HG03571 (cell line): Measurements from ENCODE around the gene CATSPER2.
"Not testable (repeated sequence)": the region's sequence is repeated elsewhere in the genome, so short reads cannot be mapped to it uniquely, and the experiment has no call there.

Source experiments
- ATAC-seq: cut with Tn5 transposase; IDR thresholded peaks from one replicate; pipeline ENCODE4 v1.9.1; 2021; ENCODE audit not compliant: unreplicated experiment

Gene CATSPER2

DNA sequence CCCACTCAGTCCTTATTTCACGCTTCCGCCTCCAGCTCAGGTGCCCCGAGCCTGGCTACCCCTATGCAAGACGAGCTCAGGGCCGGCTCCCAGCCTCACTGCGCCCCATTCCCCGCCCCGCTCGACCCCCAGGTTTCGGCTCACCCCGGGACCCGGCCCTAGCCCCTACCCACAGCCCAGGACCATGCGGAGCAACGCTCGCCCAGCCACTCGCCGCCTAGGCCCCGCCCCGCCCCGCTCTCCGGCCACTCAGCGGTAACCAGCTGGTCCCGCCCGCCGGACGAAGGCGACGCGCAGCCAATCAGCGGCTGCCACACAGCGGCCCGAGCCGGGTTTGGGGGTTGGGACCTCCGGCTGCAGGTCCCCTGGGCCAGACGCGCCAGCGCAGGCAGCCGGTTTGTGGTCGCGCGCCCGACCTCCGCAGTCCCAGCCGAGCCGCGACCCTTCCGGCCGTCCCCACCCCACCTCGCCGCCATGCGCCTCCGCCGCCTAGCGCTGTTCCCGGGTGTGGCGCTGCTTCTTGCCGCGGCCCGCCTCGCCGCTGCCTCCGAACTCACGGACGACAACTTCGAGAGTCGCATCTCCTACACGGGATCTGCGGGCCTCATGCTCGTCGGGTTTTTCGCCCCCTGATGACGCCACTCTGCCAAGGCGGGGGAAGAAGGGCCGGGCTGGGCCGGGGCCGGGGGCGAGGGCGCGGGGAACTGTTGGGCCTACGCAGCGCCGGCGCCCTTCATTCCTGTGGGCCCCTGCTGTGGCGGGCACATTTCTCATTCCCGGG is at the start of gene CATSPER2:
TSS of gene CATSPER2 (minus strand) at position 196 of the 781 bp plus-strand sequence. CDS start 783 bp downstream, outside the sequence.
- ATAC-seq = no peak

DNA sequence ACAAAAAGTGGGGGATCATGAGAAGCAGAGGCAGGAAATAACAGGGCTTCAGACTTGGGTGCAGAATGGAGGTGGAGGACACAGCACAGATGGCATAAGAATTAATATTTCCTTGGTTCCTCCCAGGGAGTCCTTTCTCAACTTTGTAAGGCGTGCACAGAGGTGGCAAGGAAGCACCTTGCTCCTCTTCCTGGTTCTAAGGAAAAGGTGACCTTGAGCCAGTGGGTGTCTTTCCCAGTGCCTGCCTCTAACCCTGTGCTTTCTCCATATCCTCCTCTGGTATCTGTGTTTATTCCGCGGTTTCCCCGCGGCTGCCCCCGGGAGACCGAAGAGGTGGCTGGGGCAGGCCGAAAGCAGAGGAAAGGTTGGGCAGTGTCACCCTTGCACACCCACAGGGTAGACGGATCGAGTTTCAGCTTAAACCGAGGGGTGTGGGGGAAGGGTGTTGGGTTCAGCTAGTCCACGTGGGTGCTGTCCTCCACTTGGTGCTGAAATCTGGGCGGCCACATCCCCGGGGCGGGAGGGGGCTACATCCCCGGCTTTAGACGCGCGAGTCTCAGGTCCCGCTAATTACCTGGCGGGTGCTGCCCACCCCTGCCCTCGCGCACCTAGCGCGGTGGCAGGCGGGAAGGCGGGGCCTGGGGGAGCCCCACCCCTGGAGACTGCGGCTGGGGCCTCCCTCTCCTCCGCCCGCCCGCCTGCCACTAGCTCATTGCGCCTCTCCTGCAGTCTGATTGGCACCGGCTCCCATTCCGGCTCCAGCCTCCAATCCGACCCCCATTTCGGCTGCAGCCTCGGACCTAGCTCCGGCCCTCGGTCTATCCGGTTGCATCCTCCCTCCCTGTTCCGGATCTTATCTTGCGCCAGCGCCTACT is 44.7 kb upstream of the CATSPER2 start, which contains the start of gene CKMT1A:
TSS of gene CKMT1A (plus strand) at position 712 of the 875 bp plus-strand sequence. CDS start 192 bp downstream, outside the sequence.
- not testable (repeated sequence) for ATAC-seq

GRCh38 chr15:43692679-43693078 is 44.0 kb upstream of the CATSPER2 start:
- not testable (repeated sequence) for ATAC-seq

DNA sequence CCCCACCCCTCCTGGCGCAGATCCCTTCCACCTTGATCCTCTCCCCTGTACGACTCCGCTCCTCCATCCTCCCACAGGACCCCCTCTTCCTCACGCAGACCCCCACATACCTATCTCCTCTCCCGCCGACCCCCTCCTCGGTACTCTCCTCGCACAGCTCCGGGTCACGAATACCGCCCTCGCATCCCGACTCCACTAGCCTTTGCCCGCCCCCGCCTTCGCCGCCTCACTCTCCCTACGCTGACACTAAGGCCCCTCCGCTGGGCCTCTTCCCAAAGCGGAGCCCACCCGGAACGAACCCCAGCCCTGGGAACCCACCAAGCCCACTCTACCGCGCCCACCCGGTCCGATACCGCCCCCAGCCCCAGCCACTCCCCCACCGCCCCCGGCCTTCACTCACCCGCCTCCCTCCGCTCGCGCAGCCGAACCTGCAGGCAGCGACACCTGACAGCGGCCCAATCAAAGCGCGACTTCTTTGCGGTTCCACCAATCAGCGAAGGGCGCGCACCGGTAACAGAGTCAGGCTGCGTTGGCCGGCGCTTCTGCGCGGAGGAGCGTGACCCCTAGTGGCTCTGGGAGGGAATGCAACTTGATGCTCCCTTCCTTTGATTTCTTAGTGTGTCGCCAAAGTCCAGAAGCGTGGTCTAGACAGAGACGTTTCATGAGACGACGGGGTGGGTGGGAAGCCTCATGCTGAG is 41.1 kb upstream of the CATSPER2 start:
- ATAC-seq = peak; percentile 90

DNA sequence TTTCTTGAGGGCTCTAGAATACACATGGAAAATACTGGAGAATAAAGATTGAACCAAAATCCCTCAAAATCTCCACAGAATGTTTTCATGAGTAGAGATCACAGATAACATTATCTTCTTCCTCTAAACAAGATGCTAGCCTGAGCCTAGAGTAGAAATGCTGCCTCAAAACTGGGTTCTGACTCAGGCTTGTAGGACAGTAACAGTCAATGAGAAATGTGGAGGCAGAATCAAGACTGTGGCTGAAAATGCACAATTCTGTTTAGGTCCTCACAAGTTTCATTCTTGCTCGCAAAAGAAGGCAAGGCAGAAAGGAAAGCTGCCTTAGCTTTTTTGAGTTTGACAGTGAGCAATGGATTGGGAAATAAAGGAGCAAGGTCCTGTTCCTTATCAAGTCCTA is 25.5 kb upstream of the CATSPER2 start:
- not testable (repeated sequence) for ATAC-seq

- not testable (repeated sequence) for ATAC-seq
Measured at GRCh38 chr15:43666177-43666576, 17.5 kb upstream of the CATSPER2 start.

GRCh38 chr15:43663333-43663732 is 14.7 kb upstream of the CATSPER2 start:
- ATAC-seq = not testable (repeated sequence)

GRCh38 chr15:43662293-43662692 is 13.6 kb upstream of the CATSPER2 start:
- not testable (repeated sequence) for ATAC-seq

DNA sequence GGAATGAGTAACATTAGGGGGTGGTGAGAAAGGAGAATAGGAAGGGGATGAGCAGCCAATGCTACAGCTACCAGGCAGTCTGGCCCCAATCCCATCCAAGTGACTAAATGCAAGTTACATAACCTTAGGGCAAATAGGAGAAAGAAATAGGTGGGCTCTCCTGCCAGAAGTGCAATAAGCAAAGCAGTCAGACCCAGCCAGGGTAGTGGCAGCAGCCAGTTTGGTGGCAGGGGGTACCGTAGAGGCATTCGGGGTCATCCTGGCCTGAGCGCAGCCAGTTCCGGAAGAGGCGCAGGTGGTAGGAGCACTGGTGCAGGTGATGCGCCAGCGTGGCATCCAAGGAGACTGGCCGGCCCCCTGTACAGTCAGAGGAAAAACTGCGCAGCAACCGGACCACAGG is 11.1 kb upstream of the CATSPER2 start:
- not testable (repeated sequence) for ATAC-seq

GRCh38 chr15:43649430-43649926 is 834 bp upstream of the CATSPER2 start:
- not testable (repeated sequence) for ATAC-seq

GRCh38 chr15:43638464-43639204 is 10.0 kb downstream of the CATSPER2 start:
- ATAC-seq = peak; percentile 62

DNA sequence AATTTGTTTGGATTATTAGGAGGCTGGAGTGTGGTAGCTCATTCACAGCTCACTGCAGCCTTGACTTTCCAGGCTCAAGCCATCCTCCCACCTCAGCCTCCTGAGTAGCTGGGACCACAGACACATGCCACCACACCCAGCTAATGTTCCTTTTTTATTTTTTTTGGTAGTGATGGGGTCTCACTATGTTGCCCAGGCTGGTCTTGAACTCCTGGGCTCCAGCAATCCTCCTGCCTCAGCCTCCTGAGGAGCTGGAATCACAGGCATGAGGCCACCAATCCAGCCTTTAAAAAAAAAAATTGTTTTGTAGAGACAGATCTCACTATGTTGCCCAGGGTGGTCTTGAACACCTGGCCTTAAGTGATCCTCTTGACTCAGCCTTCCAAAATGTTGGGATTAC is 21.7 kb downstream of the CATSPER2 start:
- not testable (repeated sequence) for ATAC-seq

DNA sequence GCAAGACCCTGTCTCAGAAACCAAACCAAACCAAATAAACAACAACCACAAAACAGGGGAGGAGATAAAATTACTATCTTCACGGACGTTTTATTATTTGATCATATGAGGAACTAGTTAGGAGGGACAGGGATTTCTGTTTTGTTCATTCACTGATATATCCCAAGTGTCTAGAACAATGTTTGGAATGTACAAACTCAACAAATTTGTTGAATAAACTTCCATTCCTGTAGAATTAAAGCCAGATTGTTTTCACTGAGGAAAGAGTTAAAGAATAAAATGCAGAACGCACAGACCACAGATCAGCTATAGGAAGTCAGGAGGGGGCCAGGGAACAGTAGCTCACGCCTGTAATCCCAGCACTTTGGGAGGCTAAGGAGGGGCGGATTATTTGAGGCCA is 23.5 kb downstream of the CATSPER2 start:
- no peak for ATAC-seq

DNA sequence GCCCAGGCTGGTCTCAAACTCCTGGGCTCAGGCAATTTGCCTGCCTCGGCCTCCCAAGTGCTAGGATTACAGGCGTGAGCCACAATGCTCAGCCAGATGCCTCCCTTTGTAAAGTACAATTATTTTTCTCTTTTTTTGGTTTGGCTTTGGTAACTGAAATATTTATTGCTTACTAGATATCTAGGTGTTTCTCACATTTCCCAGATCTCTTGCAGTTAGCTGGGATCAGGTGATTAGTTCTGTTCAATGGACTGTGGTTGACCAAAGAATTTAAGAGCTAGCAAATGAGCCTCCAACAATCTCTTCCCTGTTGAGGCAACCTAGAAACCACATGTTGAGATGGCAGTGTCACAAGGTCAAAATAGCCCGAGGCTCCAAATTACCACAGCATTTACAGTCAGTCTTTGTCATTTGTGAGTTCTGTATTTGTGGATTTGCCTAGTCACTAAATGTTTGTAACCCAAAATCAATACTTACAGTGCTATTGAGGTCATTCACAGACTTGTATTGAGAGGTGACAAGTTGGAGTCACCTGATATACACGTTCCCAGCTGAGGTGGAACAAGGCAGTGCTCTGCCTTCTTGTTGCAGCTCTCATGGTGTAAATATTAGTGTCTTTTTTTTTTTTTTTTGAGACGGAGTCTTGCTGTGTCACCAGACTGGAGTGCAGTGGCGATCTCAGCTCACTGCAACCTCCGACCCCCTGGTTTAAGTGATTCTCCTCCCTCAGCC is 26.4 kb downstream of the CATSPER2 start:
- not testable (repeated sequence) for ATAC-seq

GRCh38 chr15:43618700-43619099 is 29.9 kb downstream of the CATSPER2 start, which contains the start of gene STRC:
Gene STRC (minus strand): TSS chr15:43618800. CDS start chr15:43618722, 78 bp downstream.
- not testable (repeated sequence) for ATAC-seq

DNA sequence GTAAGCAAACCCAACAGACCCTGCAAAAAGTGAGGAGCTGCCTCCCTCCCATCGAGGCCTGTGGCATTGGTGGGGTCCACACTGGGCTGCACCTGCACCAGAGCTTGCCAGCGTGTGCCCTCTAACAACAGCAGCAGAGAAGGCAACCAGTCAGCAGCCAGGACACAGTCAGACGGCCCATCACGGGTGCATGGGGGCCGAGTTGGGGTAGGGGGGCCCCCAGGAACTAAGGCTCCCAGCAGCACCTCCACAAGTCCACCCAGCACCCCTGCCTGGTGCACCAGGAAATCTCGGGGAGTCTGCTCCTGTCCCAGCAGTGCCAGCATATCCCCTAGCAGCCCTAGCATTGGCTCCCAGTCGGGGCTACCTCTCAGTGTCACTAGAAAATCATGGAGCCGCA is 30.9 kb downstream of the CATSPER2 start:
- not testable (repeated sequence) for ATAC-seq

- not testable (repeated sequence) for ATAC-seq
Measured at GRCh38 chr15:43602233-43602632, 46.4 kb downstream of the CATSPER2 start.

GRCh38 chr15:43600200-43600599 is 48.4 kb downstream of the CATSPER2 start:
- ATAC-seq = not testable (repeated sequence)

- ATAC-seq = not testable (repeated sequence)
Measured at GRCh38 chr15:43599131-43599530, 49.5 kb downstream of the CATSPER2 start.
